Ureter (tissue), 1 donor: ENCODE measurements around the gene ACADVL. TPM values are rescaled to one million over a fixed set of nuclear protein-coding genes. Genes with fewer than 3 reads are reported as not detected.

Source experiments
- DNase-seq: peaks from one replicate; pipeline ENCODE4 v3.0.0-alpha.2; 2020; ENCODE audit warnings: low spot score
- total RNA-seq: library from RNA; stranded (reverse); gene quantifications from one replicate; pipeline ENCODE4 v1.2.4, GENCODE V29; 2023
- donor health status: DM: yes; HTN: yes; CAD: no.

Gene ACADVL
- total RNA-seq, 1 donor from 2014 or later: 855 TPM

- DNase-seq: no peak
Observed at GRCh38 chr17:7191571-7192270, 28.0 kb upstream of the ACADVL start.

GRCh38 chr17:7192271-7192937, 27.3 kb upstream of the ACADVL start:
- no peak for DNase-seq

GRCh38 chr17:7195971-7196370, 23.8 kb upstream of the ACADVL start:
- DNase-seq: no peak

- DNase-seq: no peak
Observed at GRCh38 chr17:7196651-7197401, 22.9 kb upstream of the ACADVL start.

- no peak for DNase-seq
Observed at GRCh38 chr17:7203391-7203790, 16.3 kb upstream of the ACADVL start.

- no peak for DNase-seq
Observed at GRCh38 chr17:7204336-7204735, 15.4 kb upstream of the ACADVL start.

GRCh38 chr17:7204828-7205461, 14.8 kb upstream of the ACADVL start:
- DNase-seq: peak; percentile 91

- DNase-seq: no peak
Observed at GRCh38 chr17:7205561-7205960, 14.2 kb upstream of the ACADVL start.

- no peak for DNase-seq
Observed at GRCh38 chr17:7207120-7208001, 12.4 kb upstream of the ACADVL start.

- DNase-seq: no peak
Observed at GRCh38 chr17:7208027-7208571, 11.6 kb upstream of the ACADVL start.

- DNase-seq: no peak
Observed at GRCh38 chr17:7208754-7209460, 10.8 kb upstream of the ACADVL start.

GRCh38 chr17:7211491-7212273, 8.1 kb upstream of the ACADVL start:
- DNase-seq: no peak

GRCh38 chr17:7213895-7214299, 5.8 kb upstream of the ACADVL start:
- DNase-seq: no peak

- peak; percentile 99 for DNase-seq
Observed at GRCh38 chr17:7214300-7215135, 5.2 kb upstream of the ACADVL start.

GRCh38 chr17:7215136-7215638, 4.6 kb upstream of the ACADVL start:
- DNase-seq: no peak

GRCh38 chr17:7215652-7216180, 4.0 kb upstream of the ACADVL start:
- DNase-seq: no peak

GRCh38 chr17:7216242-7217112, 3.3 kb upstream of the ACADVL start:
- no peak for DNase-seq
